ENCODE results near the gene ACOXL. TPM values are rescaled to one million over a fixed set of nuclear protein-coding genes. Genes with fewer than 3 reads are reported as not detected.

Gene ACOXL
- total and polyA plus RNA-seq, 2 donors = 0.38 to 0.41 TPM

DNA sequence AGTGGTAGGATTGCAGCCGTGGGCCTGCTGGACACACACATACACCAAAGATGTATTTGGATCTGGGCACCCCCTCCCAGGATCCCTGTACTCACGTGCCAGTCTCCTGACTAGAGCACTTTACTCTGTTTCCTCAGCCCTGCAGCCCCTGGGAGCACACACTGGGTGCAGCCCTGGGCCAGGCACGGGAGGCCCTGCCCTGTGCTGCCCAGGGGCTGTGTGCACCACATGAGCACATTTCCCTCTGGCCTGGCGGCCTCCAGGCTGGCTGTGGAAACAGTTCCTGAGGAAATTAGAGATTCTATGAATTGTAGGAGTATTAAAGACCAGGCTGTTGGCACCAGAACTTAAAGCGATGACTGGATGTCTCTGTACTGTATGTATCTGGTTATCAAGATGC is 433.7 kb downstream of the ACOXL start:
- WGBS = 98% methylated on average over 5 of the region's 5 CpGs
- Histone ChIP-seq H3K4me3 (ENCODE audit: low read length in 2 of 2) (no peak overlapping the region), H3K27ac (ENCODE audit: low read depth in 1 of 2, low read length in 1 of 2) (no peak overlapping the region), H3K27me3 (ENCODE audit: control insufficient read depth in 2 of 2, insufficient read depth in 1 of 2, low read length in 1 of 2) (no peaks in the 10 kb centered on the region), H3K4me1 (ENCODE audit: control insufficient read depth in 2 of 2, insufficient read depth in 2 of 2, low read length in 2 of 2) (peaks cover 16 to 17% of the 10 kb centered on the region in 2 donors), H3K36me3 (ENCODE audit: control insufficient read depth in 2 of 2, insufficient read depth in 2 of 2, low read length in 1 of 2) (peaks cover 37 to 57% of the 10 kb centered on the region in 2 donors), H3K9me3 (ENCODE audit: control insufficient read depth in 2 of 2, insufficient read depth in 1 of 2, low read length in 1 of 2) (no peaks in the 10 kb centered on the region)
- no peak for DNase-seq (ENCODE audit: low read depth in 6 of 9, low spot score in 9 of 9)

DNA sequence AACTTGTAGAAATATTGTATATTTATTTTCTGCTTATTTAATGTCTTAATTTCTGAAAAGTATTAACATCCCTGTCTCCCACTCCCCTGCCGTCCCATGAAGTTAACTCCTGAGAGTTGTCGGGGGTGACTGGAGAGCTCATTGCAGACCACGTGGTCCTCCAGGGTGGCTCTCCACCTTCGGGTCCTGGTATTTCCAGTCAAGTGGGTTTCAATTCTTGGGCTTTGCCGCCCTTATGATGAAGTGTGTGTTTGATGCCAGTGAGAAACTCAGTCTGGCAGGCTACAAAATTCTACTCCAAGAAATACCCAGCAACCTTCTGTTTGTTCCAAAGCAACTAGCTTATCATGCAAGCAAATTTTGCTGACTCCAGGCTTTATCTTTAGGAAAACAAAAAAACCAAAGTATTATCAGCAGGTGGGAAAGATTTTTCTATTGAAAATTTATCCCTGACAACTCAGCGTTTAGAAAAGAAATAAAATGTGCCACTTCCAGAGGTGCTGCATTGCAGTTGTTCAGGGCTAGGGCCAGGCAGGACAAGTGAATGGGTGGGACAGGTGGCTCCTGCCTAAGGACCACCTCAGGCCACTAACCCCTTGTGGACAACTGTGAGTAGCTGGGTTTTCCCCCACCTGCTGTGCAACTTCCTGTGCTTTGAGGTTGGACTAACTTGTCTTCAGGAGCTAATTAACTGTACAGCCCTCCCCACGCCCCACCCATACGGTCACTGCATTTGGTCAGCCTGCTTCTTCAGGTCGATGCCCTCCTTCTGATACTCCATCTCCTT is 434.9 kb downstream of the ACOXL start:
- Histone ChIP-seq H3K4me3 (ENCODE audit: low read length in 2 of 2) (no peak overlapping the region), H3K36me3 (ENCODE audit: control insufficient read depth in 2 of 2, insufficient read depth in 2 of 2, low read length in 1 of 2) (peaks cover 28 to 47% of the 10 kb centered on the region in 2 donors), H3K27me3 (ENCODE audit: control insufficient read depth in 2 of 2, insufficient read depth in 1 of 2, low read length in 1 of 2) (peaks cover 0 to 4% of the 10 kb centered on the region in 2 donors), H3K4me1 (ENCODE audit: control insufficient read depth in 2 of 2, insufficient read depth in 2 of 2, low read length in 2 of 2) (peaks cover 13 to 16% of the 10 kb centered on the region in 2 donors), H3K27ac (ENCODE audit: low read depth in 1 of 2, low read length in 1 of 2) (no peak overlapping the region), H3K9me3 (ENCODE audit: control insufficient read depth in 2 of 2, insufficient read depth in 1 of 2, low read length in 1 of 2) (no peaks in the 10 kb centered on the region)
- 97% methylated on average over 9 of the region's 9 CpGs for WGBS
- DNase-seq (ENCODE audit: low read depth in 6 of 9, low spot score in 9 of 9) = no peak

DNA sequence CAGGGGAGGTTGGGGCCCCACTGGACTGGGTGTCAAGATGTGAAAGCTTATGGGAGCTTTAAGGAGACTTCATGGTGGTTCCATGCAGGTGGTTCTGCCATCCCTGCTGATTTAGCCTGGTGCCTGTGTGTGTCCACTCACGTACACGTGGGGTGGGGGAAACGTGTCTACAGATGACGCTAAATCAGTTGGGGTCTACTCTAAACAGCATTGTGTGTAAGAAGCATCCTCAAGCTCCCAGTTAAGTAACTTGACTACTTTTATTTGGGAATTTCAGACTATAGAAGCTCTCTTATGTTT is 435.4 kb downstream of the ACOXL start:
- peaks cover 0 to 7% of the 10 kb centered on the region in 2 donors for H3K27me3 ChIP-seq (ENCODE audit: control insufficient read depth in 2 of 2, insufficient read depth in 1 of 2, low read length in 1 of 2)
- H3K4me1 ChIP-seq (ENCODE audit: control insufficient read depth in 2 of 2, insufficient read depth in 2 of 2, low read length in 2 of 2) = peaks cover 10 to 14% of the 10 kb centered on the region in 2 donors
- H3K4me3 ChIP-seq (ENCODE audit: low read length in 2 of 2) = no peak overlapping the region
- no peaks in the 10 kb centered on the region for H3K9me3 ChIP-seq (ENCODE audit: control insufficient read depth in 2 of 2, insufficient read depth in 1 of 2, low read length in 1 of 2)
- DNase-seq (ENCODE audit: low read depth in 6 of 9, low spot score in 9 of 9) = no peak
- H3K36me3 ChIP-seq (ENCODE audit: control insufficient read depth in 2 of 2, insufficient read depth in 2 of 2, low read length in 1 of 2) = peaks cover 25 to 43% of the 10 kb centered on the region in 2 donors
- no peak overlapping the region for H3K27ac ChIP-seq (ENCODE audit: low read depth in 1 of 2, low read length in 1 of 2)
- 96% methylated on average over 4 of the region's 4 CpGs for WGBS

Other genes with a start within 250 kb of the ACOXL start
- gene RGPD6, start 155.4 kb upstream of the ACOXL start, total RNA-seq = 10.0 TPM
- 20.2 TPM for gene RGPD6, start 155.4 kb upstream of the ACOXL start, polyA plus RNA-seq
- 52.9 TPM for gene BUB1, start 54.5 kb upstream of the ACOXL start, total RNA-seq
- 3.8 TPM for gene BUB1, start 54.5 kb upstream of the ACOXL start, polyA plus RNA-seq